Astrocyte (in vitro differentiated cells and primary cell): ENCODE results near the gene GNG12. TPM values are rescaled to one million over a fixed set of nuclear protein-coding genes. Genes with fewer than 3 reads are reported as not detected.
A peak's percentile ranks its signal among the peaks of the same experiment; 100 is the strongest.

ENCODE experiments used
- DNase-seq: peaks from one replicate; pipeline ENCODE4 v3.0.0-alpha.2; 2010; ENCODE audit warnings: low read depth
- FAIRE-seq: peaks from 2 replicates; lab custom pipeline; 2011; peaks lifted over from hg19 to GRCh38; lab: Jason Lieb, UNC
- H2AFZ ChIP-seq: 2 replicates; pipeline ENCODE4 v1.6.0; 2012; ENCODE audit warnings: low read depth, low read length, inconsistent platforms
- H3K27ac ChIP-seq: 2 replicates; pipeline ENCODE4 v1.5.1; 2011; ENCODE audit warnings: low read depth, low read length, inconsistent platforms
- H3K27me3 ChIP-seq: 2 replicates; pipeline ENCODE4 v1.6.0; 2011; ENCODE audit warnings: low read length, inconsistent platforms; ENCODE audit not compliant: insufficient read depth
- H3K36me3 ChIP-seq: 2 replicates; pipeline ENCODE4 v1.5.1; 2011; ENCODE audit warnings: low read length, inconsistent platforms; ENCODE audit not compliant: insufficient read depth
- H3K4me1 ChIP-seq: 2 replicates; pipeline ENCODE4 v1.5.1; 2011; ENCODE audit warnings: low read length, inconsistent platforms; ENCODE audit not compliant: insufficient read depth
- H3K4me2 ChIP-seq: 2 replicates; pipeline ENCODE4 v1.6.0; 2012; ENCODE audit warnings: low read length, inconsistent platforms
- H3K4me3 ChIP-seq: 2 replicates; pipeline ENCODE4 v1.5.1; 2011; ENCODE audit warnings: low read depth, mild to moderate bottlenecking, low read length, inconsistent platforms; ENCODE audit not compliant: insufficient read depth
- H3K79me2 ChIP-seq: 2 replicates; pipeline ENCODE4 v1.6.0; 2012; ENCODE audit warnings: mild to moderate bottlenecking, low read length, inconsistent platforms; ENCODE audit not compliant: insufficient read depth
- H3K9ac ChIP-seq: 2 replicates; pipeline ENCODE4 v1.6.0; 2012; ENCODE audit warnings: mild to moderate bottlenecking, low read length, inconsistent platforms
- H3K9me3 ChIP-seq: 2 replicates; pipeline ENCODE4 v1.5.1; 2012; ENCODE audit warnings: low read depth, mild to moderate bottlenecking, low read length, inconsistent platforms; ENCODE audit not compliant: insufficient read depth
- H4K20me1 ChIP-seq: 2 replicates; pipeline ENCODE4 v1.6.0; 2012; ENCODE audit warnings: low read length, inconsistent platforms; ENCODE audit not compliant: insufficient read depth
- H3K27ac Mint-ChIP-seq: one replicate; pipeline ENCODE4 v1.8.0; 2021; ENCODE audit warnings: mild to moderate bottlenecking, mixed read lengths; ENCODE audit not compliant: unreplicated experiment
- H3K27me3 Mint-ChIP-seq: one replicate; pipeline ENCODE4 v1.8.0; 2021; ENCODE audit warnings: low read depth, mixed read lengths; ENCODE audit not compliant: unreplicated experiment
- H3K36me3 Mint-ChIP-seq: one replicate; pipeline ENCODE4 v1.8.0; 2021; ENCODE audit warnings: low read depth, mixed read lengths; ENCODE audit not compliant: unreplicated experiment
- H3K4me1 Mint-ChIP-seq: one replicate; pipeline ENCODE4 v1.8.0; 2021; ENCODE audit warnings: low read depth, mixed read lengths; ENCODE audit not compliant: unreplicated experiment
- H3K4me3 Mint-ChIP-seq: one replicate; pipeline ENCODE4 v1.8.0; 2021; ENCODE audit warnings: mild to moderate bottlenecking, moderate library complexity, mixed read lengths; ENCODE audit not compliant: unreplicated experiment
- H3K9me3 Mint-ChIP-seq: one replicate; pipeline ENCODE4 v1.8.0; 2021; ENCODE audit warnings: mild to moderate bottlenecking, mixed read lengths; ENCODE audit not compliant: unreplicated experiment
- CTCF ChIP-seq: IDR thresholded peaks from 2 replicates; pipeline ENCODE4 v1.5.1; 2011; ENCODE audit warnings: low read depth, mild to moderate bottlenecking, inconsistent platforms, low read length, moderate library complexity; ENCODE audit not compliant: insufficient read depth
- EZH2 ChIP-seq: IDR thresholded peaks from 2 replicates; pipeline ENCODE4 v1.6.1; 2012; ENCODE audit warnings: mild to moderate bottlenecking, low read length, inconsistent platforms; ENCODE audit not compliant: insufficient read depth
- total RNA-seq: library from RNA; stranded (reverse); gene quantifications from 2 replicates; pipeline ENCODE4 v1.2.1, GENCODE V29; 2021

The GNG12 gene
- total RNA-seq, 1 donor from 2014 or later: 101 TPM

DNA sequence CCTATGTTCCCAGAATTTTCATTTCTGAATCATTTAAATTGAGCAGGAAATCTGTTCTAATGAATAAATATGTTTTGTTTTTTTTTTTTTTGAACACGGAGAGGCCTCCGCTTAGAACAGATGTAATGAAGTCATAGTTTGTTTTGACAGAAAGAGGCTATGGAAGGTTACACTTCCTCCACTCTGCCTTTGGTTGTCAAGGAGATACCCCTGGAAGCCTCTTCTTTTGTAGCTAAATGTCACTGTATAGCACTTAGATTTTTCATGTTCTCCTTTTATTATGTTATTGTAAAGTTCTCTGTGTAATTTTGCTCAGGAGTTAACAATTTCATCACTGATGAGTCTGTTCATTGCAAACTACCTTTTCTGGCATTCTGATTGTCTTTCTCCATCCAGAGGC, 22.7 kb upstream of the GNG12 start:
- TF ChIP-seq CTCF (no peak), EZH2 (no peak)
- FAIRE-seq: no peak
- Mint-ChIP-seq H3K27ac (no peak overlapping the region), H3K36me3 (no peaks in the 10 kb centered on the region), H3K4me3 (no peak overlapping the region), H3K4me1 (peaks cover 14% of the 10 kb centered on the region), H3K9me3 (no peaks in the 10 kb centered on the region), H3K27me3 (peaks cover 3% of the 10 kb centered on the region)
- Histone ChIP-seq H3K27ac (peak overlapping the region; percentile 40), H2AFZ (peak overlapping the region; percentile 11), H3K4me1 (peaks cover 25% of the 10 kb centered on the region), H3K4me3 (no peak overlapping the region), H3K4me2 (peak overlapping the region; percentile 59), H4K20me1 (no peaks in the 10 kb centered on the region), H3K9ac (peak overlapping the region; percentile 18), H3K9me3 (no peaks in the 10 kb centered on the region), H3K79me2 (no peaks in the 10 kb centered on the region), H3K36me3 (no peaks in the 10 kb centered on the region), H3K27me3 (no peaks in the 10 kb centered on the region)
- DNase-seq: no peak

- DNase-seq (no peak), FAIRE-seq (no peak)
- Mint-ChIP-seq H3K36me3 (no peaks in the 10 kb centered on the region), H3K4me3 (no peak overlapping the region), H3K27ac (peak overlapping the region; percentile 28), H3K9me3 (no peaks in the 10 kb centered on the region), H3K27me3 (peaks cover 3% of the 10 kb centered on the region), H3K4me1 (peaks cover 19% of the 10 kb centered on the region)
- TF ChIP-seq EZH2 (no peak), CTCF (no peak)
- H4K20me1 ChIP-seq: no peaks in the 10 kb centered on the region
- peak overlapping the region; percentile 11 for H2AFZ ChIP-seq
- no peaks in the 10 kb centered on the region for H3K79me2 ChIP-seq
- peak overlapping the region; percentile 59 for H3K4me2 ChIP-seq
- peaks cover 30% of the 10 kb centered on the region for H3K4me1 ChIP-seq
- no peaks in the 10 kb centered on the region for H3K9me3 ChIP-seq
- peak overlapping the region; percentile 18 for H3K9ac ChIP-seq
- no peaks in the 10 kb centered on the region for H3K36me3 ChIP-seq
- H3K27ac ChIP-seq: peak overlapping the region; percentile 40
- H3K4me3 ChIP-seq: no peak overlapping the region
- no peaks in the 10 kb centered on the region for H3K27me3 ChIP-seq
These were observed 22.2 kb upstream of the GNG12 start for GRCh38 chr1:67855444-67855843.

GRCh38 chr1:67853704-67854103, 20.4 kb upstream of the GNG12 start:
- Histone ChIP-seq H4K20me1 (no peaks in the 10 kb centered on the region), H3K27ac (no peak overlapping the region), H3K79me2 (no peaks in the 10 kb centered on the region), H3K27me3 (no peaks in the 10 kb centered on the region), H2AFZ (no peak overlapping the region), H3K9me3 (no peaks in the 10 kb centered on the region), H3K4me2 (no peak overlapping the region), H3K36me3 (no peaks in the 10 kb centered on the region), H3K4me1 (peaks cover 38% of the 10 kb centered on the region), H3K4me3 (no peak overlapping the region), H3K9ac (no peak overlapping the region)
- peak; percentile 47 for FAIRE-seq
- H3K9me3 Mint-ChIP-seq: no peaks in the 10 kb centered on the region
- TF ChIP-seq EZH2 (no peak), CTCF (peak; percentile 92)
- H3K27me3 Mint-ChIP-seq: peaks cover 3% of the 10 kb centered on the region
- peak; percentile 82 for DNase-seq
- no peak overlapping the region for H3K4me3 Mint-ChIP-seq
- peaks cover 22% of the 10 kb centered on the region for H3K4me1 Mint-ChIP-seq
- H3K27ac Mint-ChIP-seq: no peak overlapping the region
- H3K36me3 Mint-ChIP-seq: no peaks in the 10 kb centered on the region
